Transverse colon (tissue), 4 donors: ENCODE results near the gene DUSP11. TPM values are rescaled to one million over a fixed set of nuclear protein-coding genes. Genes with fewer than 3 reads are reported as not detected.
A peak's percentile ranks its signal among the peaks of the same experiment; 100 is the strongest.

ENCODE experiments used
- DNase-seq: peaks from one replicate; pipeline ENCODE4 v3.0.0-alpha.2; 2019
- H3K27ac ChIP-seq, 4 donors: fragments of 200-600 bp; sonication (generic); 2 replicates each; pipeline ENCODE4 v1.5.1; 2016 to 2018; ENCODE audit warnings: inconsistent platforms in 4 of 4
- H3K27me3 ChIP-seq: fragments of 200-600 bp; sonication (generic); 2 replicates; pipeline ENCODE4 v1.5.1; 2017; ENCODE audit warnings: inconsistent platforms
- H3K36me3 ChIP-seq, 4 donors: fragments of 200-600 bp; sonication (generic); 2 replicates each; pipeline ENCODE4 v1.5.1; 2017 to 2019; ENCODE audit warnings: inconsistent platforms in 4 of 4
- H3K4me1 ChIP-seq, 4 donors: fragments of 200-600 bp; sonication (generic); 2 replicates each; pipeline ENCODE4 v1.5.1; 2017 to 2020; ENCODE audit warnings: inconsistent platforms in 4 of 4
- H3K4me3 ChIP-seq, 4 donors: fragments of 200-600 bp; sonication (generic); 1 replicate in 1 of 4; 2 replicates in 3 of 4; pipeline versions ENCODE4 v1.5.1 to v1.6.1; 2017 to 2019; ENCODE audit warnings: inconsistent platforms in 4 of 4
- H3K9me3 ChIP-seq, 2 donors: fragments of 200-600 bp; sonication (generic); 2 replicates each; pipeline ENCODE4 v1.5.1; 2017 to 2019; ENCODE audit warnings: inconsistent platforms in 2 of 2
- EP300 ChIP-seq: sonication (generic); formaldehyde crosslinking; IDR thresholded peaks from one replicate; pipeline ENCODE4 v1.6.1; 2017; ENCODE audit warnings: antibody characterized with exemption, low read depth
- POLR2A ChIP-seq: fragments of 450-650 bp; IDR thresholded peaks from one replicate; pipeline ENCODE4 v1.6.1; 2016; ENCODE audit warnings: antibody characterized with exemption, mild to moderate bottlenecking, moderate library complexity
- POLR2AphosphoS5 ChIP-seq, 3 donors: sonication (generic); formaldehyde crosslinking; IDR thresholded peaks; one replicate each; pipeline ENCODE4 v1.6.1; 2016; ENCODE audit warnings: antibody characterized with exemption in 3 of 3
- WGBS, 2 donors: methylation state at CpG; one replicate each; pipeline ENCODE4 v1.1.5; 2018; ENCODE audit warnings: low coverage in 1 of 2; 5-methylcytosine and 5-hydroxymethylcytosine counted together
- in situ Hi-C, 4 donors: fragments of 200-750 bp; cut with MboI; loops; one replicate each; pipeline versions ENCODE4 v1.15.0 to v1.15.1; 2017; ENCODE audit warnings: low sequenced_read_pairs in 3 of 4, low pct_ligation_motif_present in 1 of 4, low pct_unique_long_range_greater_than_20kb in 1 of 4
- intact Hi-C: fragments of 100-400 bp; cut with DNase I; formaldehyde crosslinking; loops from one replicate; pipeline ENCODE4 v1.15.1; 2023; ENCODE audit warnings: low total_unique reads
- total RNA-seq, 4 donors: library from RNA; depleted of rRNA; stranded (reverse); fragments of >200 nt; gene quantifications; one replicate each; pipeline ENCODE4 v1.1.0, GENCODE V29; 2016
- TF ChIP-seq, protein P1 (sequence below), 5 experiments: fragments of 200-600 bp in 3 of 5; fragments of 450-650 bp in 2 of 5; sonication (generic) in 3 of 5; IDR thresholded peaks; 1 replicate in 2 of 5; 2 replicates in 3 of 5; pipeline ENCODE4 v1.5.1; 2016 to 2017; ENCODE audit warnings: antibody characterized with exemption in 5 of 5, inconsistent platforms in 3 of 5, mild to moderate bottlenecking in 2 of 5, moderate library complexity in 1 of 5

Gene DUSP11
- total RNA-seq, 4 donors from 2014 or later = 9.2 to 35.2 (median 30.8) TPM

DNA sequence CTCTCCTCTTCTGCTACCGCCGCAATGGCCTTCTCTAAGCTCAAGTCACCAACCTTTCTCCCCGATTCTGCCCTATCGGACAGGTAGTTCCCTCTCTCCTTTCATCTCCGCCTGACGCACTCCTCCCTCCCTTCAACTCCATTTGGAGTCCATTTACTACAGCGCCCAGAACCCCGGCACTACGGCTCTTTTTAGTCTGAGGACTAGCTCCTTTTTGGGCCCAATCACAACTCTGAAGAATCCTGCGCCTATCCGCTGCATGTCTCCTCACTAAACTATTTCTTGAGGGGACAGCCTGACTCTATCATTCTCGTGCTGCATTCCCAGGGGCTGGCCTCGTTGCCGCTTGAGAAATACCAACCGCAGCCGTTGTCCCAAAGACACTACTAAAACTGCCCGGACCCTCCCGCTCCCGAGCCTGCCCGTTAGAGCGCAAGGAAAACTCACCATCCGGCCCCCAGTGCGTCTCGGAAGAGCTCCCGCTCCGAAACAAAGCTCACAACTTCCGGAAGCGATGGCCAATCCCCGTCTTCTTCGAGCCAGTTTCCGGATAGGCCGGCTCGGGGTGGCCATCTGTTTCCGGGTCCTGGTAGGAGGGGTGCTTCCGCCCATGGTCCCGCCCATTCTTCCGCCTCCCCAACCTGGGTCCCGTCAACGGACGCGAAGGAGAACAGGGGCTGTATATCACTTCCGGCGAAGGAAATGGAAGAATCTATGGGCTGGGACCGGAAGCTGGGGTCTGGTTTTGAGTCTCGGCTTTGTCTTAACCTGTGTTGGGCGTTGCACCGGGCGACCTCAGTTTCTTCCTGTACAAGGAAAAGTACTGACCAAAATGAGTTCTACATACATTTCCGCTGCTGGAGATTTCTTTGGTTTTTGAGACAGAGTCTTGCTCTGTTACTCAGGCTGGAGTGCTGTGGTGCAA, 42.8 kb downstream of the DUSP11 start, which contains the start of gene TPRKB:
TPRKB (minus strand) TSS at position 491 of the 925 bp plus-strand sequence. CDS start 2,776 bp downstream, outside the sequence.
- intact Hi-C loops (no loop called here), in situ Hi-C loops (loop anchor here in 1 of 4 donors (25.0 kb wide), 1 partner anchor 500 kb away; the partner anchor contains the start of genes CCT7 and PRADC1)
- H3K36me3 ChIP-seq = peaks cover 0 to 4% (median 0%) of the 10 kb centered on the region in 4 donors
- 1 to 4% methylated on average over 9 to 49 of the region's 49 CpGs for WGBS, 2 donors
- peak within 1 kb of the TSS; percentile 68 to 82 (median 78) for H3K27ac ChIP-seq
- no peaks in the 10 kb centered on the region for H3K27me3 ChIP-seq
- TF ChIP-seq, protein P1, sequence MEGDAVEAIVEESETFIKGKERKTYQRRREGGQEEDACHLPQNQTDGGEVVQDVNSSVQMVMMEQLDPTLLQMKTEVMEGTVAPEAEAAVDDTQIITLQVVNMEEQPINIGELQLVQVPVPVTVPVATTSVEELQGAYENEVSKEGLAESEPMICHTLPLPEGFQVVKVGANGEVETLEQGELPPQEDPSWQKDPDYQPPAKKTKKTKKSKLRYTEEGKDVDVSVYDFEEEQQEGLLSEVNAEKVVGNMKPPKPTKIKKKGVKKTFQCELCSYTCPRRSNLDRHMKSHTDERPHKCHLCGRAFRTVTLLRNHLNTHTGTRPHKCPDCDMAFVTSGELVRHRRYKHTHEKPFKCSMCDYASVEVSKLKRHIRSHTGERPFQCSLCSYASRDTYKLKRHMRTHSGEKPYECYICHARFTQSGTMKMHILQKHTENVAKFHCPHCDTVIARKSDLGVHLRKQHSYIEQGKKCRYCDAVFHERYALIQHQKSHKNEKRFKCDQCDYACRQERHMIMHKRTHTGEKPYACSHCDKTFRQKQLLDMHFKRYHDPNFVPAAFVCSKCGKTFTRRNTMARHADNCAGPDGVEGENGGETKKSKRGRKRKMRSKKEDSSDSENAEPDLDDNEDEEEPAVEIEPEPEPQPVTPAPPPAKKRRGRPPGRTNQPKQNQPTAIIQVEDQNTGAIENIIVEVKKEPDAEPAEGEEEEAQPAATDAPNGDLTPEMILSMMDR (IDR thresholded peaks at IDR 0.05) = no peak
- TF ChIP-seq POLR2A (peak; percentile 73), EP300 (peak; percentile 41), POLR2AphosphoS5 (IDR thresholded peaks at IDR 0.05) (peak; percentile 60 to 90 (median 87))
- peak within 1 kb of the TSS; percentile 59 to 82 (median 64) for H3K4me3 ChIP-seq
- no peaks in the 10 kb centered on the region for H3K9me3 ChIP-seq
- peak; percentile 96 for DNase-seq
- peaks cover 8 to 16% (median 9%) of the 10 kb centered on the region in 4 donors for H3K4me1 ChIP-seq

- Histone ChIP-seq H3K36me3 (peaks cover 0 to 8% (median 2%) of the 10 kb centered on the region in 4 donors), H3K4me1 (peaks cover 8 to 16% (median 9%) of the 10 kb centered on the region in 4 donors), H3K27me3 (no peaks in the 10 kb centered on the region), H3K4me3 (peak overlapping the region in 3 of 4 donors; percentile 59 to 82 (median 64)), H3K9me3 (no peaks in the 10 kb centered on the region), H3K27ac (peak overlapping the region; percentile 68 to 82 (median 78))
- in situ Hi-C loops (loop anchor here in 1 of 4 donors (25.0 kb wide), 1 partner anchor 499 kb away; the partner anchor contains the start of genes CCT7 and PRADC1), intact Hi-C loops (no loop called here)
- WGBS, 2 donors = 11 to 13% methylated on average over 8 of the region's 8 CpGs
- DNase-seq = no peak
- TF ChIP-seq EP300 = no peak
- TF ChIP-seq POLR2A = no peak
- TF ChIP-seq, protein P1 (IDR thresholded peaks at IDR 0.05) = no peak
- TF ChIP-seq POLR2AphosphoS5 (IDR thresholded peaks at IDR 0.05) = no peak
Observed at GRCh38 chr2:73736378-73736777, 43.5 kb downstream of the DUSP11 start.

DNA sequence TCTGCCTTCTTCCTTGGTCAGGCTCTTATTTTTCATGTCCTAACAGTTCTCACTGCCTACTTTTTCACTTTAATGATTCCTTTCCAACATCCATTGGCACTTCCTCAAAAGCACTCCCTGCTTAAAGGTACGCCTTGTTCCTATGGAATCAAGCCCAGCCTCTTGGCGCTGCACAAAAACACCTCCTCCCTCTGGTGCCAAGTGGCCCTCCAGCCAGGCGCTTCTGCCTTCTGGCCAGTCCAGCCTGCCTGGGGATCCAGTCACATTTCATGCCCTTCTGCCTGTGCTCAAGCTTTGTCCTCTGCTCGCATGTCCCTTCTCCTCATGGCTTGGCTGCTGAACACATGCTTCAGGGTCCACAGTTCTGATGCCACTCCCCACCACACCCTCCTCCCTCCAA, 49.1 kb downstream of the DUSP11 start:
- intact Hi-C loops (no loop called here), in situ Hi-C loops (loop anchor here in 1 of 4 donors (25.0 kb wide), 1 partner anchor 494 kb away; the partner anchor contains the start of genes CCT7 and PRADC1)
- H3K36me3 ChIP-seq = peaks cover 0 to 14% (median 6%) of the 10 kb centered on the region in 4 donors
- H3K9me3 ChIP-seq = no peaks in the 10 kb centered on the region
- H3K27ac ChIP-seq = no peak overlapping the region
- WGBS, 2 donors = 90 to 100% methylated on average over 1 to 4 of the region's 4 CpGs
- TF ChIP-seq, protein P1 (IDR thresholded peaks at IDR 0.05) = no peak
- TF ChIP-seq POLR2AphosphoS5 (IDR thresholded peaks at IDR 0.05) (no peak), EP300 (no peak), POLR2A (no peak)
- no peak for DNase-seq
- H3K27me3 ChIP-seq = no peaks in the 10 kb centered on the region
- H3K4me3 ChIP-seq = no peak overlapping the region
- peaks cover 0 to 2% (median 1%) of the 10 kb centered on the region in 4 donors for H3K4me1 ChIP-seq

- 86 to 100% methylated on average over 1 to 4 of the region's 4 CpGs for WGBS, 2 donors
- no peaks in the 10 kb centered on the region for H3K27me3 ChIP-seq
- H3K27ac ChIP-seq = no peak overlapping the region
- no peak for TF ChIP-seq POLR2AphosphoS5 (IDR thresholded peaks at IDR 0.05)
- TF ChIP-seq, protein P1 (IDR thresholded peaks at IDR 0.05) = no peak
- TF ChIP-seq POLR2A = no peak
- TF ChIP-seq EP300 = no peak
- no peak overlapping the region for H3K4me3 ChIP-seq
- no peaks in the 10 kb centered on the region for H3K4me1 ChIP-seq
- peaks cover 0 to 14% (median 6%) of the 10 kb centered on the region in 4 donors for H3K36me3 ChIP-seq
- in situ Hi-C loops = loop anchor here in 1 of 4 donors (25.0 kb wide), 1 partner anchor 491 kb away; the partner anchor contains the start of genes CCT7 and PRADC1
- no peak for DNase-seq
- intact Hi-C loops = no loop called here
- no peaks in the 10 kb centered on the region for H3K9me3 ChIP-seq
Observed at GRCh38 chr2:73728711-73729110, 51.2 kb downstream of the DUSP11 start.
